H9 (cell line): ENCODE results near the gene NUBPL. TPM values are rescaled to one million over a fixed set of nuclear protein-coding genes. Genes with fewer than 3 reads are reported as not detected.

ENCODE experiments used
- DNase-seq: peaks from one replicate; pipeline ENCODE4 v3.0.0-alpha.2; 2017
- H2AFZ ChIP-seq: one replicate; pipeline ENCODE4 v1.6.1; 2013; ENCODE audit warnings: mild to moderate bottlenecking, low read length, control low read depth, moderate library complexity
- H2AK5ac ChIP-seq: 2 replicates; pipeline ENCODE4 v1.6.1; 2013; ENCODE audit warnings: low read length, control low read depth, mixed read lengths; ENCODE audit not compliant: insufficient read length
- H2BK120ac ChIP-seq: one replicate; pipeline ENCODE4 v1.6.1; 2013; ENCODE audit warnings: low read depth, mild to moderate bottlenecking, low read length, control low read depth, inconsistent platforms; ENCODE audit not compliant: poor library complexity, severe bottlenecking
- H2BK12ac ChIP-seq: 2 replicates; pipeline ENCODE4 v1.6.1; 2013; ENCODE audit warnings: low read length, control low read depth, mixed read lengths, low read depth; ENCODE audit not compliant: insufficient read length
- H2BK15ac ChIP-seq: 2 replicates; pipeline ENCODE4 v1.6.1; 2013; ENCODE audit warnings: low read depth, low read length, control low read depth
- H2BK20ac ChIP-seq: one replicate; pipeline ENCODE4 v1.6.1; 2013; ENCODE audit warnings: low read depth, mild to moderate bottlenecking, low read length, control low read depth, inconsistent platforms; ENCODE audit not compliant: poor library complexity, severe bottlenecking
- H2BK5ac ChIP-seq: 2 replicates; pipeline ENCODE4 v1.6.1; 2013; ENCODE audit warnings: low read length, control low read depth, mixed read lengths; ENCODE audit not compliant: insufficient read length
- H3K14ac ChIP-seq: 2 replicates; pipeline ENCODE4 v1.6.1; 2013; ENCODE audit warnings: low read length, control low read depth; ENCODE audit not compliant: insufficient read depth
- H3K18ac ChIP-seq: 2 replicates; pipeline ENCODE4 v1.6.1; 2013; ENCODE audit warnings: low read depth, mild to moderate bottlenecking, mixed read lengths, low read length, control low read depth; ENCODE audit not compliant: insufficient read length
- H3K23ac ChIP-seq: 2 replicates; pipeline ENCODE4 v1.6.1; 2013; ENCODE audit warnings: low read length, control low read depth, mixed read lengths, low read depth; ENCODE audit not compliant: insufficient read length
- H3K23me2 ChIP-seq: 2 replicates; pipeline ENCODE4 v1.6.1; 2013; ENCODE audit warnings: low read depth, mild to moderate bottlenecking, mixed read lengths, low read length, control low read depth; ENCODE audit not compliant: insufficient read length, poor library complexity, severe bottlenecking
- H3K27ac ChIP-seq: 2 replicates; pipeline ENCODE4 v1.5.1; 2013; ENCODE audit warnings: low read length, control low read depth, mixed read lengths, low read depth; ENCODE audit not compliant: insufficient read length
- H3K27me3 ChIP-seq: 2 replicates; pipeline ENCODE4 v1.6.1; 2013; ENCODE audit warnings: low read length, control low read depth, inconsistent platforms; ENCODE audit not compliant: insufficient read depth
- H3K4ac ChIP-seq: 2 replicates; pipeline ENCODE4 v1.6.1; 2013; ENCODE audit warnings: low read depth, mild to moderate bottlenecking, control low read depth, inconsistent platforms, low read length, moderate library complexity
- H3K4me1 ChIP-seq: 2 replicates; pipeline ENCODE4 v1.6.1; 2013; ENCODE audit warnings: low read length, control low read depth, inconsistent platforms; ENCODE audit not compliant: insufficient read depth
- H3K4me2 ChIP-seq: 2 replicates; pipeline ENCODE4 v1.6.1; 2013; ENCODE audit warnings: low read length, control low read depth, mixed read lengths; ENCODE audit not compliant: insufficient read length, insufficient read depth
- H3K56ac ChIP-seq: 2 replicates; pipeline ENCODE4 v1.6.1; 2013; ENCODE audit warnings: low read depth, mild to moderate bottlenecking, mixed read lengths, low read length, control low read depth; ENCODE audit not compliant: insufficient read length
- H3K79me1 ChIP-seq: 2 replicates; pipeline ENCODE4 v1.6.1; 2013; ENCODE audit warnings: low read depth, mild to moderate bottlenecking, moderate library complexity, low read length, control low read depth, inconsistent platforms; ENCODE audit not compliant: insufficient read depth, poor library complexity, severe bottlenecking
- H3K79me2 ChIP-seq: 2 replicates; pipeline ENCODE4 v1.6.1; 2013; ENCODE audit warnings: low read length, control low read depth, inconsistent platforms; ENCODE audit not compliant: insufficient read depth
- H3K9ac ChIP-seq: 2 replicates; pipeline ENCODE4 v1.6.1; 2013; ENCODE audit warnings: low read length, control low read depth, mixed read lengths; ENCODE audit not compliant: insufficient read length; ENCODE audit errors: extremely low read depth
- H3K9me3 ChIP-seq: one replicate; pipeline ENCODE4 v1.6.1; 2013; ENCODE audit warnings: low read depth, low read length, inconsistent platforms; ENCODE audit not compliant: control insufficient read depth
- H3T11ph ChIP-seq: one replicate; pipeline ENCODE4 v1.6.1; 2013; ENCODE audit warnings: mild to moderate bottlenecking, low read length, control low read depth, inconsistent platforms
- H4K20me1 ChIP-seq: one replicate; pipeline ENCODE4 v1.6.1; 2013; ENCODE audit not compliant: control insufficient read depth, insufficient read length, insufficient read depth
- H4K5ac ChIP-seq: 2 replicates; pipeline ENCODE4 v1.6.1; 2013; ENCODE audit warnings: low read depth, mild to moderate bottlenecking, mixed read lengths, low read length, control low read depth; ENCODE audit not compliant: insufficient read length
- H4K8ac ChIP-seq: replicated peaks from 2 replicates; pipeline ENCODE4 v1.6.1; 2013; ENCODE audit warnings: low read length, control low read depth, mixed read lengths, low read depth; ENCODE audit not compliant: insufficient read length
- H4K91ac ChIP-seq: 2 replicates; pipeline ENCODE4 v1.6.1; 2013; ENCODE audit warnings: low read depth, mild to moderate bottlenecking, moderate library complexity, mixed read lengths, low read length, control low read depth; ENCODE audit not compliant: insufficient read length
- H3K27ac Mint-ChIP-seq, 3 experiments: 2 replicates in 2 of 3; 3 replicates in 1 of 3; pipeline ENCODE4 v1.8.0; 2020 to 2021; ENCODE audit warnings: mixed read lengths in 3 of 3, mild to moderate bottlenecking in 1 of 3, moderate library complexity in 1 of 3
- H3K27me3 Mint-ChIP-seq: 2 replicates; pipeline ENCODE4 v1.8.0; 2021; ENCODE audit warnings: low read depth, mild to moderate bottlenecking, moderate library complexity, mixed read lengths
- H3K36me3 Mint-ChIP-seq, 3 experiments: 2 replicates in 2 of 3; 3 replicates in 1 of 3; pipeline ENCODE4 v1.8.0; 2020 to 2021; ENCODE audit warnings: low read depth in 3 of 3, mixed read lengths in 3 of 3; ENCODE audit not compliant: insufficient read depth in 1 of 3
- H3K4me1 Mint-ChIP-seq, 2 experiments: 2 replicates each; pipeline ENCODE4 v1.8.0; 2020; ENCODE audit warnings: mixed read lengths in 2 of 2
- H3K4me3 Mint-ChIP-seq, 2 experiments: 2 replicates in 1 of 2; 3 replicates in 1 of 2; pipeline ENCODE4 v1.8.0; 2020 to 2021; ENCODE audit warnings: mild to moderate bottlenecking in 2 of 2, mixed read lengths in 2 of 2, moderate library complexity in 1 of 2
- H3K9me3 Mint-ChIP-seq, 2 experiments: 2 replicates in 1 of 2; 3 replicates in 1 of 2; pipeline ENCODE4 v1.8.0; 2020; ENCODE audit warnings: mild to moderate bottlenecking in 2 of 2, mixed read lengths in 2 of 2, moderate library complexity in 1 of 2
- CTCF ChIP-seq: fragments of 200-600 bp; sonication (generic); conservative IDR thresholded peaks from 3 replicates; pipeline ENCODE4 v1.8.0; 2021; ENCODE audit warnings: antibody characterized with exemption, mild to moderate bottlenecking
- WGBS: extraction: QIAGEN DNeasy Blood & Tissue Kit; methylation state at CpG from one replicate; pipeline ENCODE4 v1.1.7; 2013; ENCODE audit warnings: missing lambda C conversion rate, low lambda C conversion rate, mixed read lengths; ENCODE audit not compliant: insufficient read length; ENCODE audit errors: extremely low coverage; 5-methylcytosine and 5-hydroxymethylcytosine counted together
- total RNA-seq: library from RNA; stranded (reverse); gene quantifications from 2 replicates; pipeline ENCODE4 v1.2.1, GENCODE V29; 2021

Gene NUBPL
- total RNA-seq, 1 experiment from 2014 or later: 14.8 TPM

GRCh38 chr14:31858868-31859267, 297.7 kb downstream of the NUBPL start:
- Histone ChIP-seq H4K5ac (no peak overlapping the region), H3K9ac (no peak overlapping the region), H3K23me2 (no peaks in the 10 kb centered on the region), H2AK5ac (no peak overlapping the region), H2BK20ac (no peak overlapping the region), H2BK12ac (no peak overlapping the region), H4K20me1 (no peaks in the 10 kb centered on the region), H3K79me1 (no peaks in the 10 kb centered on the region), H2BK120ac (no peak overlapping the region), H2BK5ac (no peak overlapping the region), H3K4me1 (no peaks in the 10 kb centered on the region), H2AFZ (no peak overlapping the region), H3K79me2 (no peaks in the 10 kb centered on the region), H3K4me2 (no peak overlapping the region), H3K23ac (no peak overlapping the region), H3K9me3 (no peaks in the 10 kb centered on the region), H3K4ac (no peak overlapping the region), H4K8ac (no peak overlapping the region), H3K27me3 (no peaks in the 10 kb centered on the region), H3K27ac (no peak overlapping the region), H3T11ph (no peak overlapping the region), H3K56ac (no peak overlapping the region), H3K14ac (no peak overlapping the region), H4K91ac (no peak overlapping the region), H3K18ac (no peak overlapping the region), H2BK15ac (no peak overlapping the region)
- peaks cover 2 to 15% of the 10 kb centered on the region in 2 experiments; a peak in 4 of 5 replicates for H3K9me3 Mint-ChIP-seq
- peaks cover 0 to 9% (median 1%) of the 10 kb centered on the region in 3 experiments; a peak in 3 of 7 replicates for H3K36me3 Mint-ChIP-seq
- H3K4me1 Mint-ChIP-seq: peaks cover 0 to 3% of the 10 kb centered on the region in 2 experiments; a peak in 1 of 4 replicates
- no peak for TF ChIP-seq CTCF
- no peak overlapping the region for H3K4me3 Mint-ChIP-seq
- no peaks in the 10 kb centered on the region for H3K27me3 Mint-ChIP-seq
- H3K27ac Mint-ChIP-seq: no peak overlapping the region
- 100% methylated on average over 1 of the region's 1 CpG for WGBS
- no peak for DNase-seq
